Measurements from ENCODE around the gene AQP1. TPM values are rescaled to one million over a fixed set of nuclear protein-coding genes. Genes with fewer than 3 reads are reported as not detected.

AQP1 gene
- total RNA-seq, 4 donors from 2014 or later, result 21.3 to 98.3 (median 28.4) TPM

DNA sequence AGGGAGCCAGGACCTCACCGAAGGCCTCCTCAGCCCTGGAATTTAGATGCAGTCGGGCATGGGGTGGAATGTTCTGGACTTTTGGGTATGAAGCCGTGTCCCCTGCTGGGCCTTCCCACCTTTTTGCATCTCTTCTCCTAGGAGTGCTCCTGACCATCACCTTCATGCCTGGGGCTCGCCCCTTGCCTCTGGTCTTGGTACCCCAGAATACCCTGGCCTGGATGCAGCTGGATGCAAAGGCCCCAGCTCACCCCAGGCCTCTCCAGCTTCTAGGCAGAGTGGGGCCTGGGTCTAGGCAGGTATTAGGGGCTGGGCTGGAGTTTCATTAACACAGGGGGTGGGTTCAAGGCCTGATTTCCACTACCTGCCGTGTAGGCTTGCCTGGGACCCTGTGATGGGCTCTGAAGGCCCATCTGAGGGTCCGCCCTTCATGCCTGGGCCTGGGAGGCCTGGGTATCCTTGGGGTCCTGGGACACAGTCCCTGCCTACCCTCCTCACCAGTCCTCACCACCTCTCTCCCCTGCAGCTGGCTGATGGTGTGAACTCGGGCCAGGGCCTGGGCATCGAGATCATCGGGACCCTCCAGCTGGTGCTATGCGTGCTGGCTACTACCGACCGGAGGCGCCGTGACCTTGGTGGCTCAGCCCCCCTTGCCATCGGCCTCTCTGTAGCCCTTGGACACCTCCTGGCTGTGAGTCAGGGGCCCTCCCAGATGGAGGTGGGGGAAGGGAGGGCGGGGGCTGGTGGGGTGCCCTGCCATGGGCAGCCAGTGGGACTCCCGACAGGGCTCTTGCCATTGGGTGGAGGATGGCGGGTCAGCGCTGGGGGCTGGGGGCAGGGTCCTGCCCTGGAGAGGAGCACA lies 10.1 kb downstream of the AQP1 start:
- H3K4me1 ChIP-seq, result peaks cover 4 to 20% (median 12%) of the 10 kb centered on the region in 4 donors
- no peaks in the 10 kb centered on the region for H3K27me3 ChIP-seq
- intact Hi-C loops (cut with DNase I; ENCODE audit: low total_unique reads) (no loop called here), in situ Hi-C loops (cut with MboI; ENCODE audit: low pct_ligation_motif_present in 1 of 4, low pct_unique_long_range_greater_than_20kb in 1 of 4, low sequenced_read_pairs in 3 of 4) (no loop called here)
- 87% methylated on average over 12 of the region's 19 CpGs; no CpG with 5 or more reads in 1 of the 2 donors for WGBS, 2 donors (ENCODE audit: low coverage in 1 of 2)
- no peak for TF ChIP-seq EP300 (IDR thresholded peaks at IDR 0.05; ENCODE audit: low read depth)
- TF ChIP-seq POLR2AphosphoS5 (IDR thresholded peaks at IDR 0.05), result no peak
- TF ChIP-seq POLR2A (IDR thresholded peaks at IDR 0.05), result no peak
- TF ChIP-seq, protein P1, sequence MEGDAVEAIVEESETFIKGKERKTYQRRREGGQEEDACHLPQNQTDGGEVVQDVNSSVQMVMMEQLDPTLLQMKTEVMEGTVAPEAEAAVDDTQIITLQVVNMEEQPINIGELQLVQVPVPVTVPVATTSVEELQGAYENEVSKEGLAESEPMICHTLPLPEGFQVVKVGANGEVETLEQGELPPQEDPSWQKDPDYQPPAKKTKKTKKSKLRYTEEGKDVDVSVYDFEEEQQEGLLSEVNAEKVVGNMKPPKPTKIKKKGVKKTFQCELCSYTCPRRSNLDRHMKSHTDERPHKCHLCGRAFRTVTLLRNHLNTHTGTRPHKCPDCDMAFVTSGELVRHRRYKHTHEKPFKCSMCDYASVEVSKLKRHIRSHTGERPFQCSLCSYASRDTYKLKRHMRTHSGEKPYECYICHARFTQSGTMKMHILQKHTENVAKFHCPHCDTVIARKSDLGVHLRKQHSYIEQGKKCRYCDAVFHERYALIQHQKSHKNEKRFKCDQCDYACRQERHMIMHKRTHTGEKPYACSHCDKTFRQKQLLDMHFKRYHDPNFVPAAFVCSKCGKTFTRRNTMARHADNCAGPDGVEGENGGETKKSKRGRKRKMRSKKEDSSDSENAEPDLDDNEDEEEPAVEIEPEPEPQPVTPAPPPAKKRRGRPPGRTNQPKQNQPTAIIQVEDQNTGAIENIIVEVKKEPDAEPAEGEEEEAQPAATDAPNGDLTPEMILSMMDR (IDR thresholded peaks at IDR 0.05), result no peak
- no peaks in the 10 kb centered on the region for H3K36me3 ChIP-seq
- DNase-seq, result peak; percentile 6
- H3K4me3 ChIP-seq, result no peak overlapping the region
- peak overlapping the region in 3 of 4 donors; percentile 39 to 68 (median 58) for H3K27ac ChIP-seq
- no peaks in the 10 kb centered on the region for H3K9me3 ChIP-seq

DNA sequence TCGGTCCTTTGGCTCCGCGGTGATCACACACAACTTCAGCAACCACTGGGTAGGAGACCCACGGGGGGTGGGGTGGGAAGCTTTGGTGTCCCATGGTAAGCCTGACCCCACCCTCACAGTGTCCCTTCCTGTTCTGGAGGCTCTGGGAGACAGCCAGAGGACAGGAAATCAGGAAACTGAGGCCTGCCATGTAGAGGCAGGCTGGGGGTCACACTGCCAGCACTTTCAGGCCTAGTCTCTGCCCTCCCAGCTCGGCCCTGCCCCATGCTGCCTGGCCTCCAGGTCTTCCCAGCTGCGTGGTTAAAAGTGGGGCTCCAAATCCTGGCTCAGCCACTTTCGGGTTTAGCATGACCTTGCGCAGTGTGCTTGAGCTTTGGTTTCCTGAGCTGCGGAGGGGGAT lies 10.9 kb downstream of the AQP1 start:
- TF ChIP-seq EP300 (IDR thresholded peaks at IDR 0.05; ENCODE audit: low read depth) (no peak), POLR2A (IDR thresholded peaks at IDR 0.05) (no peak), POLR2AphosphoS5 (IDR thresholded peaks at IDR 0.05) (no peak)
- TF ChIP-seq, protein P1 (IDR thresholded peaks at IDR 0.05), result no peak

DNA sequence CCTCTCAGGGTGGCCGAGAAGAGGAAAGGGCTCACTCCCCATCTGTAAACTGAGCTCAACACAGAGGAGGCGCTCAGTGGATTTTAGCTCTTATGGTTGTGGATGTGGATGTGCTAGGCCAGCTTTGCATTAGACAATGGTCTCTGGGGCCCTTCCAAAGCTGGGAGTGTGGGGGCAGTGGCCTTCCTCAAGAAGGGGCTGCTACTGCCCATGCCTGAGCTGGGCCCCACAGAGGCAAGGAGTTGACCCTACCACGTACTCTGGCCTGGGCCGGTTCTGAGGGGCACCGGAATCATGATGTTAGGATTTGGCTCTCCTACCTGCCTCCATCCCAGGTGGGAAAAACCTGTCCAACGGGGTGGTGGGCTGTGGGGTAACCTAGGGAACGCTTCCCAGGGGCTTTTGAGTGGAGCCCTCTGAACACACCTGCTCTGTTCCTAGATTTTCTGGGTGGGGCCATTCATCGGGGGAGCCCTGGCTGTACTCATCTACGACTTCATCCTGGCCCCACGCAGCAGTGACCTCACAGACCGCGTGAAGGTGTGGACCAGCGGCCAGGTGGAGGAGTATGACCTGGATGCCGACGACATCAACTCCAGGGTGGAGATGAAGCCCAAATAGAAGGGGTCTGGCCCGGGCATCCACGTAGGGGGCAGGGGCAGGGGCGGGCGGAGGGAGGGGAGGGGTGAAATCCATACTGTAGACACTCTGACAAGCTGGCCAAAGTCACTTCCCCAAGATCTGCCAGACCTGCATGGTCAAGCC lies 11.5 kb downstream of the AQP1 start:
- DNase-seq, result peak; percentile 6
- intact Hi-C loops (cut with DNase I; ENCODE audit: low total_unique reads) (no loop called here), in situ Hi-C loops (cut with MboI; ENCODE audit: low pct_ligation_motif_present in 1 of 4, low pct_unique_long_range_greater_than_20kb in 1 of 4, low sequenced_read_pairs in 3 of 4) (no loop called here)
- WGBS, 2 donors (ENCODE audit: low coverage in 1 of 2), result 91% methylated on average over 18 of the region's 19 CpGs; no CpG with 5 or more reads in 1 of the 2 donors
- Histone ChIP-seq H3K9me3 (peaks cover 0 to 3% of the 10 kb centered on the region in 2 donors), H3K27ac (no peak overlapping the region), H3K36me3 (no peaks in the 10 kb centered on the region), H3K27me3 (no peaks in the 10 kb centered on the region), H3K4me3 (no peak overlapping the region), H3K4me1 (peaks cover 4 to 20% (median 12%) of the 10 kb centered on the region in 4 donors)
- no peak for TF ChIP-seq POLR2AphosphoS5 (IDR thresholded peaks at IDR 0.05)
- TF ChIP-seq EP300 (IDR thresholded peaks at IDR 0.05; ENCODE audit: low read depth), result no peak
- TF ChIP-seq, protein P1 (IDR thresholded peaks at IDR 0.05), result no peak
- TF ChIP-seq POLR2A (IDR thresholded peaks at IDR 0.05), result no peak

More for the DNA sequence above, 10.9 kb downstream of the AQP1 start:
- WGBS, 2 donors (ENCODE audit: low coverage in 1 of 2), result 84% methylated on average over 8 of the region's 9 CpGs; no CpG with 5 or more reads in 1 of the 2 donors
- Histone ChIP-seq H3K4me3 (no peak overlapping the region), H3K9me3 (peaks cover 0 to 3% of the 10 kb centered on the region in 2 donors), H3K27ac (no peak overlapping the region), H3K4me1 (peaks cover 4 to 20% (median 12%) of the 10 kb centered on the region in 4 donors), H3K36me3 (no peaks in the 10 kb centered on the region), H3K27me3 (no peaks in the 10 kb centered on the region)
- in situ Hi-C loops (cut with MboI; ENCODE audit: low pct_ligation_motif_present in 1 of 4, low pct_unique_long_range_greater_than_20kb in 1 of 4, low sequenced_read_pairs in 3 of 4) (no loop called here), intact Hi-C loops (cut with DNase I; ENCODE audit: low total_unique reads) (no loop called here)
- peak; percentile 5 for DNase-seq
